GM21737 (cell line): ENCODE data around the gene PLCL2.

Source experiments
- ATAC-seq: cut with Tn5 transposase; IDR thresholded peaks from one replicate; pipeline ENCODE4 v1.9.1; 2021; ENCODE audit warnings: mild to moderate bottlenecking, moderate library complexity; ENCODE audit not compliant: unreplicated experiment

Gene PLCL2

GRCh38 chr3:16912400-16913263 lies 27.9 kb downstream of the PLCL2 start:
- peak; percentile 86 for ATAC-seq

- no peak for ATAC-seq
Observed at GRCh38 chr3:16913264-16913580, 28.5 kb downstream of the PLCL2 start.

- ATAC-seq, result no peak
Observed at GRCh38 chr3:16916840-16917239, 32.1 kb downstream of the PLCL2 start.

- ATAC-seq, result no peak
Observed at GRCh38 chr3:16917256-16917935, 32.6 kb downstream of the PLCL2 start.

- no peak for ATAC-seq
Observed at GRCh38 chr3:16917980-16918682, 33.4 kb downstream of the PLCL2 start.

GRCh38 chr3:16918683-16919025 lies 33.9 kb downstream of the PLCL2 start:
- no peak for ATAC-seq

GRCh38 chr3:16923112-16923511 lies 38.4 kb downstream of the PLCL2 start:
- no peak for ATAC-seq

GRCh38 chr3:16927485-16927884 lies 42.7 kb downstream of the PLCL2 start:
- no peak for ATAC-seq

- no peak for ATAC-seq
Observed at GRCh38 chr3:16928386-16929132, 43.8 kb downstream of the PLCL2 start.

GRCh38 chr3:16929311-16929710 lies 44.6 kb downstream of the PLCL2 start:
- ATAC-seq, result no peak

GRCh38 chr3:16932877-16933276 lies 48.1 kb downstream of the PLCL2 start:
- no peak for ATAC-seq

GRCh38 chr3:16935781-16936180 lies 51.0 kb downstream of the PLCL2 start:
- ATAC-seq, result no peak

GRCh38 chr3:16936233-16936632 lies 51.5 kb downstream of the PLCL2 start:
- ATAC-seq, result no peak

- no peak for ATAC-seq
Observed at GRCh38 chr3:16936676-16937230, 52.0 kb downstream of the PLCL2 start.

GRCh38 chr3:16937326-16937845 lies 52.6 kb downstream of the PLCL2 start:
- no peak for ATAC-seq

GRCh38 chr3:16940769-16941700 lies 56.3 kb downstream of the PLCL2 start:
- no peak for ATAC-seq

GRCh38 chr3:16942955-16943354 lies 58.2 kb downstream of the PLCL2 start:
- ATAC-seq, result no peak

- ATAC-seq, result no peak
Observed at GRCh38 chr3:16943857-16944256, 59.1 kb downstream of the PLCL2 start.

- ATAC-seq, result no peak
Observed at GRCh38 chr3:16944356-16944755, 59.6 kb downstream of the PLCL2 start.

- no peak for ATAC-seq
Observed at GRCh38 chr3:16945330-16945729, 60.6 kb downstream of the PLCL2 start.
